K562 (cell line): Measurements from ENCODE around the gene NT5C3B. TPM values are rescaled to one million over a fixed set of nuclear protein-coding genes. Genes with fewer than 3 reads are reported as not detected.

Experiments used
- ADNP ChIP-seq: fragments of 200-800 bp; sonication (Bioruptor generic); IDR thresholded peaks from 2 replicates; pipeline ENCODE4 v1.6.1; 2016; ENCODE audit warnings: missing genetic modification characterization, missing compliant biosample characterization
- CBFA2T2 ChIP-seq: fragments of 450-650 bp; conservative IDR thresholded peaks from 2 replicates; pipeline ENCODE4 v1.6.1; 2017; ENCODE audit warnings: mild to moderate bottlenecking
- CCNT2 ChIP-seq: IDR thresholded peaks from 2 replicates; pipeline ENCODE4 v1.6.1; 2011; ENCODE audit warnings: borderline replicate concordance, low read depth, mild to moderate bottlenecking, moderate library complexity, mixed read lengths, low read length; ENCODE audit not compliant: insufficient read length; ENCODE audit errors: extremely low read depth
- ERF ChIP-seq: fragments of 450-650 bp; formaldehyde crosslinking; IDR thresholded peaks from 2 replicates; pipeline ENCODE4 v1.4.0; 2020; ENCODE audit warnings: mild to moderate bottlenecking, mixed read lengths
- GTF2A2 ChIP-seq: IDR thresholded peaks from 2 replicates; pipeline ENCODE4 v1.6.1; 2016; ENCODE audit warnings: mild to moderate bottlenecking, missing genetic modification characterization, missing compliant biosample characterization
- HBP1 ChIP-seq: fragments of 450-650 bp; formaldehyde crosslinking; IDR thresholded peaks from 2 replicates; pipeline ENCODE4 v1.4.0; 2022; ENCODE audit warnings: missing genetic modification characterization
- MYNN ChIP-seq, 2 experiments: sonication (generic); formaldehyde crosslinking in 1 of 2; IDR thresholded peaks; 2 replicates each; pipeline versions ENCODE4 v1.5.0 to v1.6.1; 2016 to 2020; ENCODE audit warnings: antibody characterized with exemption in 1 of 2, missing genetic modification reagents in 1 of 2
- PATZ1 ChIP-seq: fragments of 250-450 bp; sonication (Bioruptor Pico); IDR thresholded peaks from 2 replicates; pipeline ENCODE4 v1.5.0; 2020; ENCODE audit warnings: mild to moderate bottlenecking, borderline replicate concordance
- SIN3B ChIP-seq: fragments of 450-650 bp; IDR thresholded peaks from 2 replicates; pipeline ENCODE4 v1.6.1; 2017; ENCODE audit warnings: low read depth, mild to moderate bottlenecking, moderate library complexity
- SMARCA5 ChIP-seq: fragments of 450-650 bp; IDR thresholded peaks from 2 replicates; pipeline ENCODE4 v1.6.1; 2016
- STAT5B ChIP-seq: fragments of 250-450 bp; sonication (Bioruptor Pico); IDR thresholded peaks from 2 replicates; pipeline ENCODE4 v1.8.0; 2021; ENCODE audit warnings: mild to moderate bottlenecking, inconsistent platforms
- U2AF1 ChIP-seq: fragments of 200-400 bp; formaldehyde crosslinking; optimal IDR thresholded peaks from 2 replicates; pipeline ENCODE3; 2017; ENCODE audit warnings: mild to moderate bottlenecking, low read depth, low read length, moderate library complexity
- ZNF511 ChIP-seq: sonication (generic); formaldehyde crosslinking; IDR thresholded peaks from 2 replicates; pipeline ENCODE4 v1.8.0; 2022; ENCODE audit warnings: mild to moderate bottlenecking, missing genetic modification reagents
- polyA plus RNA-seq, 8 experiments: library from polyadenylated mRNA; depleted of rRNA in 4 of 8; stranded (reverse) in 5 of 8; unstranded in 3 of 8; fragments of >200 nt; fragmentation: Nextera tagmentation in 2 of 8; fragmentation: Illumina TruSeq in 1 of 8; extraction: Ambion mirVana in 2 of 8; extraction: Trizol in 1 of 8; gene quantifications; 2 replicates each; pipeline versions ENCODE4 v1.2.1 to v1.2.3, GENCODE V29; 2011 to 2014; ENCODE audit warnings: inconsistent platforms in 1 of 8, missing spikeins in 1 of 8
- total RNA-seq, 7 experiments: library from RNA; depleted of rRNA in 6 of 7; stranded (reverse); fragments of >200 nt in 6 of 7; fragmentation: Illumina TruSeq in 2 of 7; extraction: Trizol in 2 of 7; gene quantifications; 2 replicates each; pipeline versions ENCODE4 v1.2.1 to v1.2.3, GENCODE V29; 2011 to 2021; ENCODE audit warnings: low replicate concordance in 1 of 7
- TF ChIP-seq, protein P1 (sequence below), 2 experiments: fragments of 450-650 bp in 1 of 2; sonication (generic) in 1 of 2; formaldehyde crosslinking in 1 of 2; IDR thresholded peaks; 2 replicates each; pipeline versions ENCODE4 v1.7.1 to v1.9.0; 2016 to 2022; ENCODE audit warnings: inconsistent platforms in 1 of 2, mild to moderate bottlenecking in 1 of 2, missing genetic modification reagents in 1 of 2

NT5C3B gene
- total and polyA plus RNA-seq, 9 of the 15 experiments (the other 6 are each of a cell fraction or from before 2014, with no cell fraction given): 2.0 to 166 (median 85.0) TPM

GRCh38 chr17:41864836-41865595 is 29.0 kb upstream of the NT5C3B start, which contains the start of gene KLHL11 (continued):
- TF ChIP-seq, protein P1, sequence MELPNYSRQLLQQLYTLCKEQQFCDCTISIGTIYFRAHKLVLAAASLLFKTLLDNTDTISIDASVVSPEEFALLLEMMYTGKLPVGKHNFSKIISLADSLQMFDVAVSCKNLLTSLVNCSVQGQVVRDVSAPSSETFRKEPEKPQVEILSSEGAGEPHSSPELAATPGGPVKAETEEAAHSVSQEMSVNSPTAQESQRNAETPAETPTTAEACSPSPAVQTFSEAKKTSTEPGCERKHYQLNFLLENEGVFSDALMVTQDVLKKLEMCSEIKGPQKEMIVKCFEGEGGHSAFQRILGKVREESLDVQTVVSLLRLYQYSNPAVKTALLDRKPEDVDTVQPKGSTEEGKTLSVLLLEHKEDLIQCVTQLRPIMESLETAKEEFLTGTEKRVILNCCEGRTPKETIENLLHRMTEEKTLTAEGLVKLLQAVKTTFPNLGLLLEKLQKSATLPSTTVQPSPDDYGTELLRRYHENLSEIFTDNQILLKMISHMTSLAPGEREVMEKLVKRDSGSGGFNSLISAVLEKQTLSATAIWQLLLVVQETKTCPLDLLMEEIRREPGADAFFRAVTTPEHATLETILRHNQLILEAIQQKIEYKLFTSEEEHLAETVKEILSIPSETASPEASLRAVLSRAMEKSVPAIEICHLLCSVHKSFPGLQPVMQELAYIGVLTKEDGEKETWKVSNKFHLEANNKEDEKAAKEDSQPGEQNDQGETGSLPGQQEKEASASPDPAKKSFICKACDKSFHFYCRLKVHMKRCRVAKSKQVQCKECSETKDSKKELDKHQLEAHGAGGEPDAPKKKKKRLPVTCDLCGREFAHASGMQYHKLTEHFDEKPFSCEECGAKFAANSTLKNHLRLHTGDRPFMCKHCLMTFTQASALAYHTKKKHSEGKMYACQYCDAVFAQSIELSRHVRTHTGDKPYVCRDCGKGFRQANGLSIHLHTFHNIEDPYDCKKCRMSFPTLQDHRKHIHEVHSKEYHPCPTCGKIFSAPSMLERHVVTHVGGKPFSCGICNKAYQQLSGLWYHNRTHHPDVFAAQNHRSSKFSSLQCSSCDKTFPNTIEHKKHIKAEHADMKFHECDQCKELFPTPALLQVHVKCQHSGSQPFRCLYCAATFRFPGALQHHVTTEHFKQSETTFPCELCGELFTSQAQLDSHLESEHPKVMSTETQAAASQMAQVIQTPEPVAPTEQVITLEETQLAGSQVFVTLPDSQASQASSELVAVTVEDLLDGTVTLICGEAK (IDR thresholded peaks at IDR 0.05): peak; percentile 18; the same call in 1 of the 2 replicates
- TF ChIP-seq, protein P1 (CRISPR knock-in tag; IDR thresholded peaks at IDR 0.05): no peak
- TF ChIP-seq ERF (CRISPR knock-in tag) (no peak), GTF2A2 (tag) (no peak), STAT5B (CRISPR knock-in tag) (no peak), SIN3B (peak; percentile 73), U2AF1 (no peak), HBP1 (CRISPR knock-in tag) (no peak), ADNP (tag) (no peak), MYNN (IDR thresholded peaks at IDR 0.05) (no peak), MYNN (CRISPR knock-in tag; IDR thresholded peaks at IDR 0.05) (no peak), ZNF511 (peak; percentile 19), SMARCA5 (no peak), CBFA2T2 (no peak), CCNT2 (peak; percentile 56), PATZ1 (CRISPR knock-in tag) (no peak)
